NOMO-1 treated with DMSO at 0.1 percent for 48 hours (cell line): ENCODE measurements around the gene SLC6A2.

Source experiments
- DNase-seq: peaks from one replicate; lab custom pipeline; 2025; ENCODE audit not compliant: unreplicated experiment; lab: John Stamatoyannopoulos, UW

Gene SLC6A2

DNA sequence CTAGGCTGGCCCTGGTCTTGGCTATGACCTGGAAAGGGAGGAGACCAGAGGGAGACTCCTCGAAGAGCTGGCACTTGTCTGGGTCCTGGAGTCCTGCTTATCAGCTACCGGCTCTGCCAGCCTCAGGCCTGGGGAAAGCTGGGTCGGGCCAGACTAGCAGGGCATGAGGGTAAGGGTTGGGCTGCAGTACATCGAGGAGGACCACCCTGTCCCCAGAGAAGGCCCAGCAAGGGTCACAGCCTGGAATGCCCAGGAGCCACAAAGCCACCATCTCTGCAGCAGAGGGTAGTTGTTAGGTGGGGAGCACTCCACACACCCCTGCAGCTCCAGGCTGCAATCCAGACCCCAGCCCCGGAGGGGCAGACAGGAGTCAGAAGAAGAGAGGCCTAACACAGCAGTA lies 54.0 kb downstream of the SLC6A2 start:
- DNase-seq = no peak

DNA sequence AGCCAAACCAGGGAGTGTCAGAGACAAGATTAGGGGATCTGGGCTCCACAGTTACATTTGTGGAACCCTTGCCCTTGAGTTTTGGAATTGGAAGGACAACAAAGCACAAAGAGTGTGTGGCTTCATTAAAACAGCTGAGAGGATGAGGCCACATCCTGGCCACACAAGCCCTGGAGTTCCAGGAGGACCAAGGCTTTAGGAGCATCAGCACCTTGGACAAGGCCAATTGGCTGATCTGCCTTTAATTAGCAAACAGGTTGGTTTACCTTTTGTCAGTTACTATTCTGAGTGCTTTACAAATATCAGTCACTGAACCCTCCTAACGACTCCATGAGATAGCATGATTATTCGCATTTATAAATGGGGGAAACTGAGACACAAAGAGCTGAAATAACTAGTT lies 54.7 kb downstream of the SLC6A2 start:
- DNase-seq = no peak

DNA sequence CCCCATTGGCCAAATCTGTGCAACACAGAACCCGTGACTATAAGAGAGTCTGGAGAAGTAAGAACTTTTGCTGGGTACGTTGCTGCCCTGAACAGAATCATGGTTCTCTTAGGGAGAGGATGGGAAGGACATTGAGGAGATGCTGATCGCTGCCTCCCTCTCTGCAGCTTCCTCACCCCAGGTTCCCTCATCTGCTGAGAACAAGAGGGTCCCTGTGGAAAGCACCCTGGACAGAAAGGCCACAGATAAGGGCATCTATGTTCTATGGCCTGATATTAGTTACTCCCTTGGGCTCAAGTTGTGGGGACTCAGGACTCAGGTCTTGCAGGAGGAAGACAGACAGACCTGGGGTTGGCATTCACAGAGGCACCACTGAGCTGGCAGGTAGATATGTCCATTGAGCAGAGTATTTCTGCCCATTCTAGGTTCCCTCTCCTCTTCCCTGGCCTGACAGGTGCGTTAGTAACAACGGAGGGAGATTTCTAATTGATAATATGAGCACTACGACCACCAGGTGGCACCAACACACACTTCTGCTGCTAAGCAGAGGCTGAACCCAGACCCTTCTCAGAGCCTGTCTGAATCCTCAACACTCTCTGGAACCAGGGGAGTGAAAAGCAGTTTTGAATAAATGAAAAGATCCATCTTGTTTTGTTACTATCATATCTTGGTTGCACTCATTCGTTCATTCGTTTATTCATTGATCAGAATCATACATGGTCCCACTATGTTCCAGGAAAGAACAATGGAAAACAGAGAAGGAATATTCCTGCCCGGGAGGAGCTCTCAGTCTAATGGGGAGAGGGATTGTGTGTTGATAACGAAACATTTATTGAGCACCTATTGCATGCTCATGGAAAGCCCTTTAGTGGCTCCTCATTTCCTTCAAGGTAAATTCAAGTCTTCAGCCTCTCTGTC lies 56.4 kb downstream of the SLC6A2 start:
- peak; percentile 70 for DNase-seq

DNA sequence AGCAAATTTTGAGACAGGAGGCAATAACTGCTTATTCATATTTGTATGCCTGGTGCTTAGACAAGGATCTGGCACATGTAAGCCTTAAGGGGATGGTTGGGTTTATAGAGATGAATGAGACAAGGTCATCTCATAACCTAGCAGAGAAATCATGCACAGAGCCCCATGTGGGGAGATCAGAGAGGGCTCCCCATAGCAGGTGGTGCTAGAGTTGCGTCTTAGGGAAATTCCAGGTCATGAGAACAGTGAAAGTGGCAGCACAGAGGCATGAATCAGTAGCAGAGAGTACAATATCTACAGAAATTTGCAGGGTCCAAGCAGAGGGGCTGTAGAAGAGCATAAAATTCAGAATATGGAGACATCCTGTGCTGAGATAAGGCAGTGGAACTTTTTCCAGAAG lies 57.3 kb downstream of the SLC6A2 start:
- no peak for DNase-seq

DNA sequence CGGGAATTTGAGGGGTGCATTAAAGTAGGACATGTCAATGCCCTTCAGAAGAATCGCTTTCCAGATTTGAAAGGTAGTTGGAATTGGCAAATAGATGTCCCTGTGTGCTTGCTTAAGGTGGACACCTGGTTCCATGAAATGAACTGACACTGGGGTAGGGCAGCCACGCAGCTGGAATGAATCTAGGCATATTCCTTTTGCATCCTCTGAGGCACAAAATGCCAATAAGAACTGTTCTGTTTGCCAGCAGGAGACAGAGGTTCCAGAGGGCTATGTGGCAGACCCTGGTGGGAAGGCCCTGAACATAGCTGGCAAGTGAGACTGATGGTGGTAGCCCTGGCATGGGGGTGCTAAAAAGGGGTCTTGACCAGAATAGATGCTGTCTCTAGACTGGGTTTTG lies 61.5 kb downstream of the SLC6A2 start:
- DNase-seq = no peak

DNA sequence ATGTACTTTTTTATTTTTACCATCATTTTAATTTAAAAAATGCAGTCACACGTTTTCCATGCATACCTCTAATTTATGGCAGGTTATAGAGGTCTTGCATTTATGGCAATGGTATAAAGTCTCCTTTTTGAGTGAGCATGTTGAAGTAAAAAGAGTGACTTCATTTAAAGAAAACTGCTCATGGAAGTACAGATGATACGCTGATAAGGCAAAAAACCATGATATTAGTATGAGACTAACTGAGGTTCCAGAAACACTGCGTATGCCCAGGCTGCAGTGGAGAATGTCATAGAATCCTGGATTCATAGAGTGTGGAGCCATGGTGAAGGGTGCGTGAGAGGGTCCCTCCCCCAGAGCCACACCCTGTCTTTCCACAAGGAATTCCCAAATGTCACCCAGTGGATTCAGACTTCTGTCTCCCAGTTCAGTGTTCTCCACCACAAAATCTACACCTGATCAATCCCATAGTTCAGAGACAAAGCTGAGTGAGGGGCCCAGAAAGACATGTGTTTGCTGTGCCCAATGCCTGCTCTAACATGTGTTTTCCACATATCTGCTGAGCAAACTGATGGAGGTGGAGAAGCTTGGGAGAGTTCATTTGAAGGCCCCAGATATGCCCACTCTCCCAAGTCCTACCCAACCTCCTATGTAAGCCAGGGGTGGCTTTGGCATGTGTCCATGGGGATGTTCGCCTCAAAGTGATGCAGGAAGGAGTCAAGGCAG lies 69.4 kb downstream of the SLC6A2 start:
- no peak for DNase-seq

DNA sequence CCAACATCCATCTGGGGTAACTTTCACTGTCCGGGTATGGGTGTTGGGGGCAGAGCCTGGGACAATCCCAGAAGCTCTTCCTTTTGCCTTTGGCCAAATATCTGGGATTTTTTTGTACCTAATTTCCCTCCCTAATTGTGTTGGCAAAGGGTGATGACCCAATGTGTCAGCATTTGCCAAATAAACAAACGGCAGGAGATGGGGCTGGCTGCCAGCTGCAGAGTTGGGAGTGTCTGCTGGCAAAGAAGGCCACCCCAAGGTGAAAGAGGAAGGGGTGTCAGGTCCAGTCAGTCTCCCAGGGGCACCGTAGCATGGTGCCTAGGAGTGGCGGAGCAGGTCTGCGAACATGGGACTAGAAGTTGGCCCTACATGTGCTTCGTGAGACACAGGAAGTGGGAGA lies 73.0 kb downstream of the SLC6A2 start:
- DNase-seq = no peak

DNA sequence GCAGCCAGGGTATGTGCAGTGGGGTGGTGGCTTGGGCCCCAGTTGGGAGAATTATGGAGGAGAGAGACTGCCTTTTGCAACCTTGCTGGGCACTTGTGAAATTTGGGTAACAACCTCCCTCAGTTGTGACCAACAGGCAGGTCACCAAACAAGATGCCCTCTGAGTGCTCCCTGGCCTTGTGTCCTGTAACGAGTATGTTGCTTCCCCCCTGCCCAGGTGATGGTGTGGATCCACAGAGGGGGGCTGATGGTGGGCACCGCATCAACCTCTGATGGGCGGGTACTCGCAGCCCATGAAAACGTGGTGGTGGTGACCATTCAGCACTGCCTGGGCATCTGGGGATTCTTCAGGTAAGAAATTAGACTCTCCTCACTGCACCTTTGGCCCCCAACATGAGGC lies 74.3 kb downstream of the SLC6A2 start:
- no peak for DNase-seq

DNA sequence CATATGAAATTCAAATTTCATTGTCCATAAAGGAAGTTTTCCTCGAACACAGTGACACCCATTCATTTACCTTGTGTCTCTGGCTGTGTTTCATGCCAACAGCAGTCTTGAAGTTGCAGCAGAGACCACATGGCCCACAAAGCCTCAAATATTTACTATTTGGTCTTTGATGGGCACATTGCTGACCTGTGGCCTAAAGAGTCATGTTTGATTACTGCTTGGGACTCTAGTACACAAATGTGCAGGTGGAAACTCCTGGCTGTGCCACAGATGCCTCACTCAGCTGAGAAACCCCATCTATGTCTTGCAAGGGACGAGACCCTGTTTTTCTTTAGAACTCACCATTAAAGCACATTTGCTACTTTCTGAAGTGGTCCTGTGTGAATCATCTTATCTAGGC lies 76.7 kb downstream of the SLC6A2 start:
- DNase-seq = no peak

DNA sequence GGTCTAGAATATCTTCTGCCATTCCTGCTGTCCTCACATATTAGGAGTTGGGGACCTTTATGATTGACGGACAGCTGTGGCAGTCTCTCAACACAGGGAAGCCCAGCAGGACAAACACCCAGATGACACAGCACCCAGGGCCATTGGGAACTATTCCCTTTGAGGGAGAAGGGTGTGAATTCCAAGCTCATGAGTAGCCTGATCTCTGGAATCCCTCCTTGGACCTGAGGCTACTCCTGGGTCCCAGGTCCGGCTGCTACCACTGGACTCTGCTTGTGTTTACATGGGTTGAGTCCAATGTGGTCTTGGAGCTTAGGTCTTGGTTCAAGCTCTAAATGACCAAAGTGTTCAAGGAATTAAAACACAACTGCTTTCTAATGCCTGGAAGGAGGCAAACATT lies 78.9 kb downstream of the SLC6A2 start:
- no peak for DNase-seq

DNA sequence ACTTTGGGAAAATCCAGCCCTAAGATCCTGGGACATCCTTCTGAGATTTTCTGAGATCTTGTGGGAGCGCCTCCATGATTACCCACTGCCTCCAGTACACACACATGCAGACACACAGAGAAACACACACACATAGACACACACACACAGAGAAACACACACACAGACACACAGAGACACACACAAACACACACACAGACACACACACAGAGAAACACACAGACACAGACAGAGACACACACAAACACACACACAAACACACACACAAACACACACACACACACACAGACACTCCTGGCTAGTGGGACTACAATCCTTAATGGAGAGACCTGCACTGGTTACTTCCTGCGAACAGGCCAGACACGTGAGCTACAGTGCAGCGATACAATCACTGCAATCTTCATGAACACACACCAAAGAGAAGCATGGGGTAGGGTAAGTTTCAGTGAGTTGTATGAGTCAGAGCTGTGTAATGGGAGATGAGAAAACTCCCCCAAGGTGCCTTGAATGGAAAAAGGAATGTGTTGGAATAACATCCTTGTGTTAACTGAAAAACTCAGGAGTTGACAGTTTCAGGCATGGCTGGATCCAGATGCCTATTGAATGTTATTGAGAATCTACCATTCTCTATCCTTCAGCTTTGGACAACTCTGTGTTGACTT lies 79.5 kb downstream of the SLC6A2 start:
- DNase-seq = no peak

DNA sequence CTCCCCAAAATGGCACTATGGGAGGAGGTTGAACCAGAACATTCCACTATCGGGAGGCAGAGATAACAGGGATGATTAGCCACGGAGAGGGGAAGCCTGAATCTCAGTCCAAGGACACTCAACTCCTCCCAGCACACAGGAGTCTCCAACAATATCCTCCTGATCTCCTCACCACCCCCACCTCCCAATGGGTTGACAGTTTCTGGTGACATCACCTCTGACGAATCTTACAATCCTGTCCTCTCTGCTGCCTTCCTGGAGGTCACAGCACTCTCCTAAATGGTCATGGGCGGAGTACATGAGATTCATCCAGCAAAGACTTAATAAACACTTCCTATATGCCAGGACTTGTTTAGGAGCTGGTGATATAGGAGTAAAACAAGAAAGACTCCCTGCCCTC lies 80.9 kb downstream of the SLC6A2 start:
- DNase-seq = no peak

DNA sequence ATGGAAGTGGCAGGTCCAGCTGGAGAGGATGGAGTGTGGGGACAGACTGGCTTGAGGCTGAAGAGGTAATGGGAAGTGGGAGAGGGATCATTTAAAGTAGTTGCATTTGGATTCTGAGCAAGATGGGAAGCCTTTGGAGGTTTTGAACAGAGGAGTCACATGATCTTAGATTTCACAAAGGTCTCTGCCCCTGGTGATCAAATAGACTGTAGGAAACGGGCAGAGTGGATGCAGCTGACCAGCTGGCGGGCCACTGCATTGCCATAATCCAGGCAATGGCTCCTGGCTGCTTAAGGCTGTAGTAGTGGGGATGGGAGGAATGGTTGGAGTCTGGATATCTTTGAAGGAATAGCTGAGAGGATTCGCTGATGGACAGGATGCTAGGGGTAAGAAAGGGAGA lies 81.5 kb downstream of the SLC6A2 start:
- DNase-seq = no peak

DNA sequence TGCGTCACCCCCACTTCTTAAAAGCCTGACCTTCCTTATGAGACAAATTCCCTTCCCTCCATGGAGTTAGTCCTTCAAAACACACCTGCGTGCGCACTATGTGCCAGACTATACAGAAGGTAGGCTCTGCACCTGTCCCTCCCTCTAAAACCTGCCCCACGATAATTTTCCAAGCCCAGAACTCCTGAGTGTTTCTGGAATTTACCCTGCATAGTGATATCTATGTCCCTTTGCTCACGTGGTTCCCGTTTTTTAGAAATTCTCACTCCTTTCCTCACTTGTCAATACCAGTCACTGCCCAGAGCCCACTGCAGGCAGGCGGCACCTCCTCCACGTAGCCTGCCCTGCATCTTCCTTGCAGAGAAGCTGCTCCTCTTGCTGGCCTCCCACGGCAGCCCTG lies 82.2 kb downstream of the SLC6A2 start:
- no peak for DNase-seq

DNA sequence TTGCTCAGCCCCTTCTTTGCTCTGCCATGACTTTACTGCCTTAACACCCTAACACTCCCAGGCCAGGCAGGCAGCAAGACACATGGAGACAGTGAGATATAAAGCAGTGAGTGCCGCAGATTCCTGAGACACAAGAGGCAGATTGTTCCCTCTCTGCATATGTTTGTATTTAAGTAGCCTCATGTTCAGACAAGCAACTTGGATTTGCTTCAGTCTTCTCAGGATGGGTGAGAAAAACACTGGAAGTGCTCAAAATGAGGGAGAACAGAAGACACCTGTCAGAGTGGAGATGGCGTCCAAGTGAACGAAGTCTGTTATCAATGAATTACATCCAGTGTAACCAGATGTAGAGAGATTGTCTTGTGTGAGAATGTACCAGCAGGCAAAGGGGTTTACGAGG lies 90.3 kb downstream of the SLC6A2 start:
- no peak for DNase-seq

DNA sequence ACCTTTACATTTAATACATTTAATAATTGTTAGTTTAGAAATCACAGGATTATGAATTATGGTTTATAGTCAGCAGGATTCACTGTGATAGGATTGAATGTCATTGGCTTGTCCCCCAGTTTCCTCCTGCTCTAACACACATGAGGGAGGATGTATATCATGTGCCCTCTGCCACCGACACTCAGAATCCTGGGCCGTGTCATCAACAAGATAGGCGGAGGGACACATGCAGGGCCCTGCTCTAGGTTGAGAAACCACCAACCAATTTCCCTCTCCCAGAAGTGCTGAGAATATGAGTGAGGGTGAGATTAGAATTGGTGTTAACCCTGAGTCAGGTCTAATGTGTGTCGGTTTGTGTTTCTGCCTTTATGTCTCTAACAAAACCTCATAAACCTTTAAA lies 92.0 kb downstream of the SLC6A2 start:
- DNase-seq = no peak

DNA sequence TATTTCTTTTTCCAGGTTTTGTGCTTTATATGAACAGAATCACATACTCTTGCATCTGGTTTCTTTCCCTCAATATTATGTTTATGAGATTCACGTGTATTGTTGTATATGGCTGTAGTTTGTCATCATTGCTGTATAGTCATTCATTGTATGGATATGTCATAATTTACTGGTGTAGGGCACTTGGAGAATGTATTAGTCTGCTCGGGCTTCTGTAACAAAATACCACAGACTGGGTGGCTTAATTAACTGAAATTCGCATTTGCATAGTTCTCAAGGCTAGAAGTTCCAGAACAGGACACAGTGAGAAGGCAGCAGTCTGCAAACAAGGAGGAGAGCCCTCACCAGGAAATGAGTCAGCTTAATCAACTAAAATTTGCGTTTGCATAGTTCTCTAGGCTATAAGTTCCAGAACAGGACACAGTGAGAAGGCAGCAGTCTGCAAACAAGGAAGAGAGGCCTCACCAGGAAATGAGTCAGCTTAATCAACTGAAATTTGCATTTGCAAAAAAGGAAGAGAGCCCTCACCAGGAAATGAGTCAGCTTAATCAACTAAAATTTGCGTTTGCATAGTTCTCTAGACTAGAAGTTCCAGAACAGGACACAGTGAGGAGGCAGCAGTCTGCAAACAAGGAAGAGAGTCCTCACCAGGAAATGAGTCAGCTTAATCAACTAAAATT lies 96.8 kb downstream of the SLC6A2 start:
- DNase-seq = peak; percentile 79

DNA sequence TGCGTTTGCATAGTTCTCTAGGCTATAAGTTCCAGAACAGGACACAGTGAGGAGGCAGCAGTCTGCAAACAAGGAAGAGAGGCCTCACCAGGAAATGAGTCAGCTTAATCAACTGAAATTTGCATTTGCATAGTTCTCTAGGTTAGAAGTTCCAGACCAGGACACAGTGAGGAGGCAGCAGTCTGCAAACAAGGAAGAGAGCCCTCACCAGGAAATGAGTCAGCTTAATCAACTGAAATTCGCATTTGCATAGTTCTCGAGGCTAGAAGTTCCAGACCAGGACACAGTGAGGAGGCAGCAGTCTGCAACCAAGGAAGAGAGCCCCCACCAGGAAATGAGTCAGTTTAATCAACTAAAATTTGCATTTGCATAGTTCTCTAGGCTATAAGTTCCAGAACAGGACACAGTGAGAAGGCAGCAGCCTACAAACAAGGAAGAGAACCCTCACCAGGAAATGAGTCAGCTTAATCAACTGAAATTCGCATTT lies 97.4 kb downstream of the SLC6A2 start:
- DNase-seq = peak; percentile 62
